Measurements from ENCODE around the gene STPG3.

DNA sequence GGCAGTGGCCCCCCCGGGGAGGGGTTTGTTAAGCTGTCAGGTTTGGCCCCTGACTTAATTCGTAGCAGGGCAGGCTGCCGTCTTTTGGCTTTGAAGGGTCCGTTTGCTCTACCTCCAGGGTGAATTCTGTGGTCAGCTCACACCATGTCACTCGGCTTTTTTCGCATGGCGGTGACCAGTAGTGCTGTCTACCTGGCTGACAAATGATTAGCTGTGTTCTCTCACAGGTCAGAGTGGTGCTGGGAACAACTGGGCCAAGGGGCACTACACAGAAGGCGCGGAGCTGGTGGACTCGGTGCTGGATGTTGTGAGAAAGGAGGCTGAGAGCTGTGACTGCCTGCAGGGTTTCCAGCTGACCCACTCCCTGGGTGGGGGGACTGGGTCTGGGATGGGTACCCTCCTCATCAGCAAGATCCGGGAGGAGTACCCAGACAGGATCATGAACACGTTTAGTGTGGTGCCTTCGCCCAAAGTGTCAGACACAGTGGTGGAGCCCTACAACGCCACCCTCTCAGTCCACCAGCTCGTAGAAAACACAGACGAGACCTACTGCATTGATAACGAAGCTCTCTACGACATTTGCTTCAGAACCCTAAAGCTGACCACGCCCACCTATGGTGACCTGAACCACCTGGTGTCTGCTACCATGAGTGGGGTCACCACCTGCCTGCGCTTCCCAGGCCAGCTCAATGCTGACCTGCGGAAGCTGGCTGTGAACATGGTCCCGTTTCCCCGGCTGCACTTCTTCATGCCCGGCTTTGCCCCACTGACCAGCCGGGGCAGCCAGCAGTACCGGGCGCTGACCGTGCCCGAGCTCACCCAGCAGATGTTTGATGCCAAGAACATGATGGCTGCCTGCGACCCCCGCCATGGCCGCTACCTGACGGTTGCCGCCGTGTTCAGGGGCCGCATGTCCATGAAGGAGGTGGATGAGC, 8.6 kb upstream of the STPG3 start:
- TF ChIP-seq POLR2A (IDR thresholded peaks at IDR 0.05) (no peak), CTCF (IDR thresholded peaks at IDR 0.05) (no peak)
